CD4-positive, alpha-beta T cell treated with Interleukin-6 for 4 hours (primary cell): ENCODE measurements around the gene SLC25A38.
A peak's percentile ranks its signal among the peaks of the same experiment; 100 is the strongest.
"Not testable (repeated sequence)": the region's sequence is repeated elsewhere in the genome, so short reads cannot be mapped to it uniquely, and the experiment has no call there.

Source experiments
- DNase-seq: peaks from one replicate; pipeline ENCODE4 v3.0.0-alpha.2; 2020; ENCODE audit warnings: mixed read lengths

The SLC25A38 gene, protein sequence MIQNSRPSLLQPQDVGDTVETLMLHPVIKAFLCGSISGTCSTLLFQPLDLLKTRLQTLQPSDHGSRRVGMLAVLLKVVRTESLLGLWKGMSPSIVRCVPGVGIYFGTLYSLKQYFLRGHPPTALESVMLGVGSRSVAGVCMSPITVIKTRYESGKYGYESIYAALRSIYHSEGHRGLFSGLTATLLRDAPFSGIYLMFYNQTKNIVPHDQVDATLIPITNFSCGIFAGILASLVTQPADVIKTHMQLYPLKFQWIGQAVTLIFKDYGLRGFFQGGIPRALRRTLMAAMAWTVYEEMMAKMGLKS

DNA sequence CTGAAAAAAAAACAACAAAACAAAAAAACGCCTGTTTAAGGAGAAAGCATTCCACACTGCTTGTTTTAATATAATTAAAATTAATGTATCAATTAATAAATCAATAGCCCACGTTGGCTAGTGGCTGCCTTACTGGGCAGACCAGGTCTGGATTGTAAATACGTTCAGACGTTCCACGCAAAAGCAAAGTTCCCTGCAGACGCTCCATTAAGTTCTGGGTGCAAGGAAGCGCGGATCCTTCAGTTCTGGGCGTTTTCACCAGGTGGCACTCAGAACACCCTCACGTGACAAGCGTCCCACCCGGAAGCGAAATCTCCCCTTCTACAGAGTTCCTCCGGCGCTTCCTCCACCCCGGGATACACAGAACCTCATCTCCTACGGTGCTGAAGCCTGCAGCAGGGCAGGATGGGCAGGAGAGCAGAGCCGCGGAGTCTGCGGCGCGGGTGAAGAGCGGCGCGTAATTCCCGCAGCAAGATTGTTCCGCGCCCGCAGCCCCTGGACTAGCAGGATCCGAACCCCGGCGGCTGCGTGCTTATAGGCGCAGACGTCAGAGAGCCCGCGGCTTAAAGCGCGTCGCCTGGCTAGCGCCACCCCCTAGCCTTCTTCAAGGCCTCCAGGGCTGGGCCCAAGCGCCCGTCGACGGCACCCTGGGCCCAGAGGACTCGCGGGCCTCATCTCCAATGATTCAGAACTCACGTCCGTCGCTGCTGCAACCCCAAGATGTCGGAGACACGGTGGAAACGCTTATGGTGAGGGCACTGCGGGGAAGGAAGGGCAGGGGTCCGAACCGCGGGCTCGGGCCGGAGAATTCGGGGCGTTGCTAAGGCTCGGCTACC is at the start of gene SLC25A38:
Gene SLC25A38, plus strand, starts transcription at position 326 of the 836 bp plus-strand sequence. Its CDS starts 355 bp downstream, at position 681.
- peak; percentile 82 for DNase-seq

DNA sequence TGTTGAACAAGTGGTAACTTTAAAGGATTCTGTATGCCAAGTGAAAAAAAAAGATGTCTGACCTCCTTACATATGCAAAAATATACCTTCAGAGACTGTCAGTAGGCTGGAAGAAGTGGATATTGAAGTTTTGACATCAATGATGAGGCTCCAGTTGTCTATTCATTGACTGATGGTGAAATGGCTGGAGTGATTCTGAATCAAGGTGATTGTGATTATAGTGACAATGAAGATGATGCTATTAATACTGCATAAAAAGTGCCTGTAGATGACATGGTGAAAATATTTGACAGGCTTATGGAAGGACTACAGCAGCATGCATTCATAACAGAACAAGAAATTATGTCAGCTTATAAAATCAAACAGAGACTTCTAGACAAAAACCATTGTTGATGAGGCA is 49.6 kb upstream of the SLC25A38 start:
- DNase-seq, result no peak

GRCh38 chr3:39334205-39334604 is 49.0 kb upstream of the SLC25A38 start:
- DNase-seq, result no peak

- DNase-seq, result no peak
Observed at GRCh38 chr3:39338201-39338600, 45.0 kb upstream of the SLC25A38 start.

- DNase-seq, result no peak
Observed at GRCh38 chr3:39339086-39339485, 44.1 kb upstream of the SLC25A38 start.

DNA sequence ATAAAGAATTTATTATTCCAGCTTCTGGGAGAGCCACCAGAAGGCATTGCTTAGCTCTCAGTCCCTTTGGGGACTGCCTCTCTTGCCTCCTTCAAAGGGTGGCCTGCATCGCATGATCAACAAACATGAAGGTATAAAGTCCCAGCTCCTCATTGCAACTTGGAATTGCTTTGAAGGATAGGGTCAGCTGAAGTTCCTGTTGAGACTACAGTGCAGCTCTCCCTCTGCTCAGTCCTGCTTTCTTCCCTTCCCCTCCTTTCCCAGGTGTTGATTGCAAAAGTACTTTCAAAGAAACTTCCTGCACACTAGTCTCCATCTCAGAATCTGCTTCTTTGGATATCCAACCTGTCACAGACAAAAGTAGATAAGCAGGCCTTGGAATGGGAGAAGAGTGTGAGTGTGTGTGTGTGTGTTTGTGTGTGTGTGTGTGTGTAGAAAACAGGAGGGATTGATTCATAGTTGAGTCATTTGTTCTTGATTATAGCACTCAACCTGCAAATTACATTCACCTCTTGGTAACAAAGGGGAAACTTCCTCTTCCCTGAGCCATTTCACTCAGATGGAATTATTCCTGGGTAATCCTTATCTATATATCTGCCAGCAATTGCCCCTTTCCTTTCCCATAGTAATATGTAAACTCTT is 40.0 kb upstream of the SLC25A38 start:
- DNase-seq, result no peak

DNA sequence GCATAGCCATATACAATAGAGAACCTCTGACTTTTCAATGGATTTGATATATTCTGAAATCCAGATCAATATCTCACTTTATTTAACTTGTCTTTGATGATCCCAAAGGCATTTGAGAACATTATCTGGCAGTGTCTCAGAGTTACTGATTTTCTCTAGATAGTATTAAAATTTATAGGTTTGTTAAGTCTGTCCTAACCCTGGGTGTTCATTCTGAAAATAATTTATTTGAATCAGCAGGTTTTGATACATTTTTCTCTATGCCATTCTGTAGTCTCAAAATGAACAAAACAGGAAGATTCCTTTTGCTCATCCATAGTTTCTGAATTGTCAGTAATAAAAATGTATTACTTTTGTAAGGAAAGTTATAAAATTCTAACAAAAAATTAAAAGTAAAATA is 39.4 kb upstream of the SLC25A38 start:
- no peak for DNase-seq

DNA sequence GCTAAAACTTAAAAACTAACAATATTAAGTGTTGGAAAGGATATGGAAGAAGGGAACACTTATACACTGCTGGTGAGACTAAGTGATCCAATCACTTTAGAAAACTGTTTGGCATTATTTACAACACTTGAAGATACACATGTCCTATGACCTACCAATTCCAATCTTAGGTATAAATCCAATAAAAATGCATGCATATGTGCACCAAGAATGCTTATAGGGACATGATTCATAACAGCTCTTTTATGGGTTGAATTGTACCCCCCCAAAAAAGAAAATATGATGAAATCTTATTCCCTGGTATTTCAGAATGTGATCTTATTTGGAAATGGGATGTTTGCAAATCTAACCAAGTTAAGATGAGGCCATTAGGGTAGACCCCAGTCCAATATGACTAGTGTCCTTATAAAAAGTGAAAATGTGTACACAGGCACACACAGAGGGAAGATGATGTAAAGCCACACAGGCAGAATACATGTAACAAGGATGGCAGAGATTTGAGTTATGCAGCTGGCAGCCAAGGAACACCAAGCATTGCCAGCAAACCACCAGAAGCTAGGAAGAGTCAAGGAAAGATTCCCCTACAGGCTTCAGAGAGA is 38.3 kb upstream of the SLC25A38 start:
- DNase-seq, result no peak

DNA sequence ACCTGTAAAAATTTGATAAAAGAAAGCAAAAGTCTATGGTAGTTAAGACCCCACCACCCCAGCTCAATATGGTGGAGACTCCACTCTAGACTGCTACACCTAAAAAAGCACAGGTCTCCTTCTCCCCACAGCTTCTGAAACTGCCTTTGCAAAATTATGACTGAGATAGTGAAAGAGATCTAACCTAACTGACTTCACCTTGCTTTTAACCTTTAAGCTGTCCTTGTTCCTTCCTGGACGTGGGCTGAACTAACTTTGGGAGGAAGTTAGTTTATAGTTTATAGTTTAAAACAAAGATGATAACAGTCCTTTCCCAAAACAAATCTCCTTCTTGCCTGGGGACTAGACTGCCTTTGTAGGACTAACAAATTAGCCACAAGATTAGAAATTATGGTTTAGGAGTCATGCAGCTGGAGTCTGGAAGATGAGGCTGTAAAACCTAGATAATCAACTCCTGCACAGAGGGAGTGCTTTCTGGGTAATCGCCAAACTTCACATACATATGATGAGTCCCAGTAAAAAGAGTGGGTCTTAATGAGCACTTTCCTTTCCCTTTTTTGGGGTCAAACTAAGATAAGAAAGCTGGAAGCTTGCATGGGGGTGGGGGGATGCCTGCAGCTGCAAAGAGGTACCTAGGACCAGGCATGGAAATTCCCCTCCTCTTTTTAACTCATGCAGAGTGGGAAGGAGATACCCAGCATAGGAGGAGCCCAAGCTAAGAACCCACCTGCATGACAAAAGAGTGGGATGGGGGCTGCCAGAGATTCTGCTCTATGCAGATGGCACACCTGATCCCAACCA is 36.2 kb upstream of the SLC25A38 start:
- no peak for DNase-seq

- DNase-seq, result no peak
Observed at GRCh38 chr3:39347586-39347876, 35.6 kb upstream of the SLC25A38 start.

- no peak for DNase-seq
Observed at GRCh38 chr3:39349080-39349479, 34.1 kb upstream of the SLC25A38 start.

GRCh38 chr3:39350714-39351113 is 32.5 kb upstream of the SLC25A38 start:
- DNase-seq, result no peak

DNA sequence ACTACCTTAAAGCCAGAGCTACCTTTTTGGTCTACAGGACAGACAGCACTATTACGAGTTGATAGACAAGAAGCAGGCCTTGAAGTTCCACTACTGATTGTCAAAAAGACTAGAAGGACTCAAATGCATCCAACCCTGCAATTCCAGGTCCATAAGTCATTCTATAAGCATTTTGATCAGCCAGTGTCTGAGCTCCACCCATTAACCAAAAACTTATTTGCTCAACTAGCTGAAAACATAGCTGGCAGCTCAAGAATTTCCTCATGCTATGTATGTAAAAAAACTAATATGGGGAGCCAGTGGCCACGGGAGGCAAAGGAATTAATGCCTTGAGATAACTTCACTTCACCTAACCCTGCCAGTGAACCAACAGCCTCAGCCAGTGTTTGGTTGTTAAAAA is 32.0 kb upstream of the SLC25A38 start:
- DNase-seq, result not testable (repeated sequence)

- DNase-seq, result not testable (repeated sequence)
Observed at GRCh38 chr3:39353168-39353927, 29.8 kb upstream of the SLC25A38 start.

DNA sequence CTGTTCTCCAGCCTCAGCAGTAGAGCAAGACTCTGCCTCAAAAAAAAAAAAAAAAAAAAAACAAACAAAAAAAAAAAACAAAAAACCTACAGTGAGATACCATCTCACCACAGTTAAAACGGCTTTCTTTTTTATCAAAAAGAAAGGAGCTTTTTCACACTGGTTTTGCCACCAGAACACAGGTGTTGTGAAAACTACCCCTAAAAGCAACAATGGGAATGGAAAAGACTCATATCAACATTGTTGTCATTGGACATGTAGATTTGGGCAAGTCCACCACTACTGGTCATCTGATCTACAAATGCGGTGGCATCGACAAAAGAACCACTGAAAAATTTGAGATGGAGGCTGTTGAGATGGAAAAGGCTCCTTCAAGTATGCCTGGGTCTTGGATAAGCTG is 24.8 kb upstream of the SLC25A38 start:
- DNase-seq, result peak; percentile 7

DNA sequence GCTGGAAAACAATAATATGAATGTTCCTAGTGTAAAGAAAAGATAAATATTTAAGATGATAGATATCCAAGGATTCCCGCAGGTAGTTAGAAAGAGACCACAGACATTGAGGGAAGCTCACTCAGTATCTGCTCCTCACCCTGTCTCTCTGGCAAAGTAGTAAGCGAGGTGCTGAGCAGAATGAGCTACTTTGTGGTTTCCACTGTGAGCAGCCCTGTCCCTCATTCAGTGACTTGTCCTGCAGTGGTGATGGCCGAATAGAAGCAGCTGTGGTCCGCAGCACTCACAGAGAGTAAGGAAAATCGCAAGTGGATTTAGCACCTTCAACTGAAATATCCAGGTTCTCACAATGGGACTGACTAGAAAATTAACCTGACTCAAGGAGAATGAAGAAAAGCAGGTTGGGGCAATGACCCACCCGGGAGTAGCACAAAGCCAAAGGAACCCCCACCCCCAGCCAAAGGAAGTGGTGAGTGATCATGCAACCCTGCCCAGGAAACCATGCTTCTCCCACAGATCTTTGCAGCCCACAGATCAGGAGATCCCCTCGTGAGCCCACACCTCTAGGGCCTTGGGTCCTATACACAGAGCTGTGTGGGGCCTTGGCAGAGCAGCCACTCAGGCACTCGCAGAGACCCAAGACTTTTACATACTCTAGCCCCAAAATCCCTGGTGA is 21.8 kb upstream of the SLC25A38 start:
- peak; percentile 52 for DNase-seq

DNA sequence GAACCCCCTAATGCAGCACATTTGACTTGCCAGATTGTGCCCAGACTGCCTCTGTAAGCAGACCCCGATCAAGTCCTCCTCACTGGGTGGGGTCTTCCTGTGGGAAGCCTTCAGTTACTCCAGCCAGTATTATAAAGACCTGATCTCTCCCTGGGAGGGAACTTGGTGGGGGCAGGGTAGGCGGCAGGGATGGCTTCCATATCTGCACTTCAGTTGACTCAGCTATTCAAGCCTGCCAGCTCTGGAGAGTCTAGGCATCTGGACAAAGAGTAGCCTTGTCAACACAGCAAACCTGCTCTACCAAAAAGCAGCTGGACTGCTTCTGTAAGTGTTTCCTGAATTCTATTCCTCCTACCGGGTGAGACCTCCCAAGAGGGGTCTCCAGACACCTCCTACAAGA is 21.0 kb upstream of the SLC25A38 start:
- no peak for DNase-seq

DNA sequence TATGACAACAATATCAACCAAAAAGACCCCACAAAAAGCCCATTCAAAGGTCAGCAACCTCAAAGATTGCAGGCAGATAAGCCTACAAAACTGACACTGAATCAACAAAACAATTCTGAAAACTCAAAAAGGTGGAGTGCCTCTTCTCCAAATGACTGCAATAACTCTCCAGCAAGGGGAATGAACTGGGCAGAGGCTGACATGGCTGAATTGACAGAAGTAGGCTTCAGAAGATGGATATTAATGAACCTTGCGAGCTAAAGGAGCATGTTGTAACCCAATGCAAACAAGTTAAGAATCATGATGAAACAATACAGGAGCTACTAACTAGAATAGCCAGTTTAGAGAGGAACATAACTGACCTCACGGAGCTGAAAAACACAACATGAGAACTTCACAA is 20.4 kb upstream of the SLC25A38 start:
- DNase-seq, result no peak

- not testable (repeated sequence) for DNase-seq
Observed at GRCh38 chr3:39370450-39370849, 12.7 kb upstream of the SLC25A38 start.

DNA sequence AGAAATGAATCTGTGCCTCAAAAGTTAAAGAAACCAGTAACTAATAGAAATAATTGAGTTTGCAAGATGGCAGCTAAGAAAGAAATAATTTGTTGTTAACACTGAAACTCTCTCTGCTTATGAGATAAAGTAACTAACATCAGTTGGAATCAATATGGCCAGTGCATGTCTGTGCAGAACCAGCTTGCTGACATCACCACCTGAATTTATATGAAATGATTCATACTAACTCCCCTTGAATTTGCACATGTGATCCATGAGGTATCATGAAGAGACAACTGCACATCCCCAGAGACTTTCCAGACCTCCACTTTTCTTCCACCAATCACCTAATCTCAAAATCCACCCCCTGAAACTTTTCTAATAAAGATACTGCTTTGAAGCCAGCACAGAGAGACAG is 10.3 kb upstream of the SLC25A38 start:
- no peak for DNase-seq

DNA sequence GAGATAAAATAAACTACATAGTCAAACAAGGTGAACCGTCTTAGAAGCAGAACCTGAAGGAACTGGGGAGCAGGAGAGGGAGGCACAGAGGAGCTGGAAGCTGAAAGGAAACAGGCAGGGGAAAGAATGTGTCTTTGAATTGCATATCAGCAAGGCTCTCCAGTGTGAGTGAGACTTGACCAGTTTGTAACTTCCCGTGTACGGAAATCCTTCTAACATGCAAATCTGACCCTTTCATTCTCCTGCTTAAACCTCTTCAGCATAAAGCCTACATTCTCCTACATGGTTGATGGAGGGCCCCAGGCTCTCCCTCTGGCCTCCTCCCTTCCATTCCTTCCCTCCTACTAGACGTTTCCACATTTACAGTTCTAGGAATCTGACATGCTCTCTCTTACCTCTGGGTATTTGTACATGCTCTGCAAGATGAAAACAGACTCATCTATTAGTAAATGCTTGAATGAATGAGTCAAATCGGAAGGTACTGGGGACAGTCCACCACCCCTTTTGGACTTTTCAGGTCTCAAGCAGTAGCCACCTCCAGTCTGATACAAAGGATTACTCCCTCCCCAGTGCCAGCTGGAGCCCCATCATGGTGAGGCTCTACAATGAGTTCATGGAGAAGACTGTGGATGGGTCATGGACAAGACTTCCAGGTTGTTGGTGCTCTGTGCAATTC is 6.1 kb upstream of the SLC25A38 start:
- DNase-seq, result no peak
